Measurements from ENCODE around the gene TRPM3.

TRPM3 gene

GRCh38 chr9:70525519-70525918 lies 595.9 kb downstream of the TRPM3 start:
- H3K27ac ChIP-seq (ENCODE audit: extremely low read depth, low read depth, low read length): no peak overlapping the region

More at GRCh38 chr9:70525519-70525918, 595.9 kb downstream of the TRPM3 start:
- no peaks in the 10 kb centered on the region for H3K4me1 ChIP-seq (ENCODE audit: control insufficient read depth, insufficient read depth, low read length)
- H3K9me3 ChIP-seq (ENCODE audit: control insufficient read depth, insufficient read depth, low read depth, low read length): no peaks in the 10 kb centered on the region
- H3K4me3 ChIP-seq (ENCODE audit: low read depth, low read length): no peak overlapping the region
- H3K36me3 ChIP-seq (ENCODE audit: control insufficient read depth in 2 of 2, insufficient read depth in 1 of 2, low read length in 2 of 2): no peaks in the 10 kb centered on the region
- ChIA-PET POLR2A (no interaction called here), CTCF (no interaction called here)
- TF ChIP-seq MZF1 (tag by site-specific recombination; IDR thresholded peaks at IDR 0.05; ENCODE audit: borderline replicate concordance) (no peak), YY1 (tag by site-specific recombination; IDR thresholded peaks at IDR 0.05) (no peak), SP7 (tag by site-specific recombination; IDR thresholded peaks at IDR 0.05) (no peak), ZFHX2 (tag by site-specific recombination; conservative IDR thresholded peaks at IDR 0.05) (no peak), ZFP41 (tag by site-specific recombination; IDR thresholded peaks at IDR 0.05; ENCODE audit: borderline replicate concordance) (no peak), ZBTB20 (tag by site-specific recombination; IDR thresholded peaks at IDR 0.05) (no peak), ZNF148 (tag by site-specific recombination; IDR thresholded peaks at IDR 0.05; ENCODE audit: borderline replicate concordance) (no peak), KLF1 (tag by site-specific recombination; IDR thresholded peaks at IDR 0.05) (no peak), ZSCAN16 (tag by site-specific recombination; IDR thresholded peaks at IDR 0.05) (no peak), FEZF1 (tag by site-specific recombination; IDR thresholded peaks at IDR 0.05) (no peak), ZNF114 (tag by site-specific recombination; IDR thresholded peaks at IDR 0.05) (no peak), OVOL3 (tag by site-specific recombination; IDR thresholded peaks at IDR 0.05) (no peak), BCL6B (tag by site-specific recombination; IDR thresholded peaks at IDR 0.05) (no peak), ZNF704 (tag by site-specific recombination; IDR thresholded peaks at IDR 0.05) (no peak), ZNF513 (tag by site-specific recombination; IDR thresholded peaks at IDR 0.05) (no peak), KLF8 (tag by site-specific recombination; IDR thresholded peaks at IDR 0.05) (no peak), ZNF561 (tag by site-specific recombination; IDR thresholded peaks at IDR 0.05; ENCODE audit: borderline replicate concordance) (no peak)
- TF ChIP-seq, protein P1, sequence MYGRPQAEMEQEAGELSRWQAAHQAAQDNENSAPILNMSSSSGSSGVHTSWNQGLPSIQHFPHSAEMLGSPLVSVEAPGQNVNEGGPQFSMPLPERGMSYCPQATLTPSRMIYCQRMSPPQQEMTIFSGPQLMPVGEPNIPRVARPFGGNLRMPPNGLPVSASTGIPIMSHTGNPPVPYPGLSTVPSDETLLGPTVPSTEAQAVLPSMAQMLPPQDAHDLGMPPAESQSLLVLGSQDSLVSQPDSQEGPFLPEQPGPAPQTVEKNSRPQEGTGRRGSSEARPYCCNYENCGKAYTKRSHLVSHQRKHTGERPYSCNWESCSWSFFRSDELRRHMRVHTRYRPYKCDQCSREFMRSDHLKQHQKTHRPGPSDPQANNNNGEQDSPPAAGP (tag by site-specific recombination; IDR thresholded peaks at IDR 0.05): no peak
- TF ChIP-seq, protein P2, sequence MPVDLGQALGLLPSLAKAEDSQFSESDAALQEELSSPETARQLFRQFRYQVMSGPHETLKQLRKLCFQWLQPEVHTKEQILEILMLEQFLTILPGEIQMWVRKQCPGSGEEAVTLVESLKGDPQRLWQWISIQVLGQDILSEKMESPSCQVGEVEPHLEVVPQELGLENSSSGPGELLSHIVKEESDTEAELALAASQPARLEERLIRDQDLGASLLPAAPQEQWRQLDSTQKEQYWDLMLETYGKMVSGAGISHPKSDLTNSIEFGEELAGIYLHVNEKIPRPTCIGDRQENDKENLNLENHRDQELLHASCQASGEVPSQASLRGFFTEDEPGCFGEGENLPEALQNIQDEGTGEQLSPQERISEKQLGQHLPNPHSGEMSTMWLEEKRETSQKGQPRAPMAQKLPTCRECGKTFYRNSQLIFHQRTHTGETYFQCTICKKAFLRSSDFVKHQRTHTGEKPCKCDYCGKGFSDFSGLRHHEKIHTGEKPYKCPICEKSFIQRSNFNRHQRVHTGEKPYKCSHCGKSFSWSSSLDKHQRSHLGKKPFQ (tag by site-specific recombination; IDR thresholded peaks at IDR 0.05): no peak
